ENCODE data around the gene ZFYVE21.

Gene ZFYVE21

DNA sequence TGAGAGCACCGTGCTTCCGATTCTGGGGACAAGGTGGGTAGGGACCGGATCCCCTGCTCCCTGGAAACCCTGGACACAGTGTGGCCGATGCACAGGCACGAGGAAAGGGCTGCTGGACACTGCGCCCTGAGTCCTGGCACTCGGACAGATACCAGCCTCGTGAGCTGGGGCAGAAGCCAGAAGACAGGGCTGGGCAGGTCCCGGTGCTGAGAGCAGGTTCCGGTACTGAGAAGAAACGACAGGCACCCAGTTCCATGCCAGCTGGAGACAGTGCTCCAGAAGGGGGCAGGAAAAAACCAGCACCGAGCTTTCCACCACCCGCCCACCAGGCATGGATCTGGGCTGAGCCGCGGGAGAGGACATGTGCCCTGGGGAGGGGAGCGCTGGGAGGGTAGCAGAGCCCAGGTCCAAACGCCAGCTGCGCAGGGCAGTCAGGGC lies 6.8 kb upstream of the ZFYVE21 start:
- H3K4me3 Mint-ChIP-seq = no peak overlapping the region

DNA sequence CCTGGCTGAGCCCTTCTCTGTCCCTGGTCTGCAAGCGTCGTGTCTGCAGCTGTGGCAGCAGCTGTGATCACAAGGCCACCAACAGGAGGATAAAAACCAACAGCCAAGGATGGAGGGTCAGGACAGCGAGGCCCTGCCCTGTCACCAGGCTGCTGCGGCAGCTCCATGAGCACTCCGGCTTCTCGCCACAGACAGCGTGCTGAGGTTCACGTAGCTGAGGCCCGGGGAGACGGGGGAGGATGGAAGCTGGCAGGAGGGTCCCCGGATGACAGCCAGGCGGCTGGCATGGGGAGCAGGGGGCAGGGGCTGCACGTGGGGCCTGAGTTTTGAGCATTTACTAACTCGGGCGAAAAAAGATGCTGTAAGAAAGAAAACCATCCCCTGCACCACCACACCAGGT lies 5.8 kb upstream of the ZFYVE21 start:
- Mint-ChIP-seq H3K4me3 (no peak overlapping the region), H3K9me3 (no peaks in the 10 kb centered on the region), H3K36me3 (ENCODE audit: low read depth) (peaks cover 24% of the 10 kb centered on the region), H3K4me1 (peaks cover 36% of the 10 kb centered on the region), H3K27ac (peak overlapping the region; percentile 54), H3K27me3 (ENCODE audit: low read depth, poor library complexity) (no peaks in the 10 kb centered on the region)
- TF ChIP-seq, protein P1, sequence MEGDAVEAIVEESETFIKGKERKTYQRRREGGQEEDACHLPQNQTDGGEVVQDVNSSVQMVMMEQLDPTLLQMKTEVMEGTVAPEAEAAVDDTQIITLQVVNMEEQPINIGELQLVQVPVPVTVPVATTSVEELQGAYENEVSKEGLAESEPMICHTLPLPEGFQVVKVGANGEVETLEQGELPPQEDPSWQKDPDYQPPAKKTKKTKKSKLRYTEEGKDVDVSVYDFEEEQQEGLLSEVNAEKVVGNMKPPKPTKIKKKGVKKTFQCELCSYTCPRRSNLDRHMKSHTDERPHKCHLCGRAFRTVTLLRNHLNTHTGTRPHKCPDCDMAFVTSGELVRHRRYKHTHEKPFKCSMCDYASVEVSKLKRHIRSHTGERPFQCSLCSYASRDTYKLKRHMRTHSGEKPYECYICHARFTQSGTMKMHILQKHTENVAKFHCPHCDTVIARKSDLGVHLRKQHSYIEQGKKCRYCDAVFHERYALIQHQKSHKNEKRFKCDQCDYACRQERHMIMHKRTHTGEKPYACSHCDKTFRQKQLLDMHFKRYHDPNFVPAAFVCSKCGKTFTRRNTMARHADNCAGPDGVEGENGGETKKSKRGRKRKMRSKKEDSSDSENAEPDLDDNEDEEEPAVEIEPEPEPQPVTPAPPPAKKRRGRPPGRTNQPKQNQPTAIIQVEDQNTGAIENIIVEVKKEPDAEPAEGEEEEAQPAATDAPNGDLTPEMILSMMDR (IDR thresholded peaks at IDR 0.05) = no peak
- no peak for DNase-seq

More for the DNA sequence above, 6.8 kb upstream of the ZFYVE21 start:
- H3K27ac Mint-ChIP-seq = peak overlapping the region; percentile 68
- TF ChIP-seq, protein P1 (IDR thresholded peaks at IDR 0.05) = no peak
- H3K4me1 Mint-ChIP-seq = peaks cover 37% of the 10 kb centered on the region
- no peaks in the 10 kb centered on the region for H3K27me3 Mint-ChIP-seq (ENCODE audit: low read depth, poor library complexity)
- DNase-seq = no peak
- peaks cover 30% of the 10 kb centered on the region for H3K36me3 Mint-ChIP-seq (ENCODE audit: low read depth)
- no peaks in the 10 kb centered on the region for H3K9me3 Mint-ChIP-seq

DNA sequence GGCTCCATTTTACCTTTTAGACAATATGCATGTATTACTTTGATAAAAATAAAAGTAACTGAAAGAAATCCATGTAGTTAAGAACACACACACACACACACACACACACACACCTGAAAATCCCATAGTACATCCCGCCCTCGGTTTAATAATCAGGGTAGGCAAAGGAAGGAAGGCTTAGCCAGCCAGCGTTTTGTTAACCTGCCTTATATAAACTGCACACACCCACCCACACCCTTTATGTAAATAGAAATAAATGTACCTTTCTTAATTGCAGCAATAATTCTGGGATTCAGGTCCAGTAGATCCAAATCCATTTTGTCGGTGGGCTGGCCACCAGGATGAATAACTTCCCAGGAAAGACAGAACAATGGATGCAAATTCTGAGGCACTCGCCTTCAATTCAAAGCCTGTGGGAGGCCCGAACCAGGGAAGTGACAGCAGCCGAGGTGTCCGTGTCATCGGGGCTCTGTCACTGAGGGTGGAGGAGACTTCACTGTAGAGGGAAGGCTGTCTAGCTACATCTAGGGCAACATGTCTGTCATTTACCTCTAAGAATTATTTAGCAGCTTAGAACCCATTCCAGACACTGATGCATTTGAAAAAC lies 4.7 kb upstream of the ZFYVE21 start:
- Mint-ChIP-seq H3K36me3 (ENCODE audit: low read depth) (peaks cover 19% of the 10 kb centered on the region), H3K4me1 (peaks cover 34% of the 10 kb centered on the region), H3K9me3 (no peaks in the 10 kb centered on the region), H3K27me3 (ENCODE audit: low read depth, poor library complexity) (no peaks in the 10 kb centered on the region), H3K4me3 (no peak overlapping the region), H3K27ac (peak overlapping the region; percentile 94)
- TF ChIP-seq, protein P1 (IDR thresholded peaks at IDR 0.05) = no peak
- DNase-seq = no peak

DNA sequence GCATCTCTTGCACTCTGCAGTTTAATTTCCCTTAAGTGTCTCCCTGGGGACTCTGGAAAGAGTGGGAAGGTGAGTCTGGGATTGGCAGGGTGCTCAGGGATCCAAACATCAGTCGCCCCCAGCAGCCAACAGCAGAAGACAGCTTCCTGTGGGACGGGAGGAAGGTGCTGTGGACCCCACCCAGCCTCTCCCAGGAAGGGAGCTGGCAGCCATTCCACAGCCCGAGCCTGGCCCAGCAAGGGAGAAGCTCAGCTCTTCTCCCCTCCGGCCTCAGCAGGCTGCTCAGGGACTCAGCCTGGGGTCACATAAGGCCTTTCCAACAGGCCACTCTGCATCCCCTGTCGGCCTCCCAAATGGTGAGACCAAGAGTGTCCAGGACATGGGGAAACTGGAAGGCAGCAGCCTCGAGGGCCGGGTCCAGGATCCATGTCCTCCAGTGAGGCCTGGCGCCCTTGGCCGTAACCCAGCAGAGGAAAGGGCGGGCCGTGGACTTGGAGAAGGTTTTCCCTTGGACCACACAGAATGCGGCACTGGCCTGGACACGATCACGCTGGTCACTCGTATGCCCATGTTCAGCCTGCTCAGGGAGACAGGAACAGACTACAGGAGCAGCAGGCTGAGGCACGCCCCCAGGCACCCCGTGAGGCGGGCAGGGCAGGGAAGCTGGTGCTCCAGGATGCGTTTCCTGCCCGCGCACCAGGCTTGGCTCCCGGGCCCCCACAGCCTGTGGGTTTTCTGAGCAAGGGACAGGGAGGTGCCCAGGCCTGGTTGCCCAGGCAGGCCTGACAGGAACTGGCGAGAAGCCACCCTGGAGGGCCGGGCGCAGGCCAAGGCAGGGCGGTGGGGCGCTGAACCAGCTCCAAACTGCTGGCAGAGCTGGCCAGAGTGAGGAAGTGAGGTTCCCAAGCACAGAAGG lies 3.8 kb upstream of the ZFYVE21 start:
- Mint-ChIP-seq H3K9me3 (no peaks in the 10 kb centered on the region), H3K27ac (peak overlapping the region; percentile 94), H3K36me3 (ENCODE audit: low read depth) (peaks cover 19% of the 10 kb centered on the region), H3K27me3 (ENCODE audit: low read depth, poor library complexity) (no peaks in the 10 kb centered on the region), H3K4me3 (no peak overlapping the region), H3K4me1 (peaks cover 38% of the 10 kb centered on the region)
- no peak for DNase-seq
- TF ChIP-seq, protein P1 (IDR thresholded peaks at IDR 0.05) = no peak

DNA sequence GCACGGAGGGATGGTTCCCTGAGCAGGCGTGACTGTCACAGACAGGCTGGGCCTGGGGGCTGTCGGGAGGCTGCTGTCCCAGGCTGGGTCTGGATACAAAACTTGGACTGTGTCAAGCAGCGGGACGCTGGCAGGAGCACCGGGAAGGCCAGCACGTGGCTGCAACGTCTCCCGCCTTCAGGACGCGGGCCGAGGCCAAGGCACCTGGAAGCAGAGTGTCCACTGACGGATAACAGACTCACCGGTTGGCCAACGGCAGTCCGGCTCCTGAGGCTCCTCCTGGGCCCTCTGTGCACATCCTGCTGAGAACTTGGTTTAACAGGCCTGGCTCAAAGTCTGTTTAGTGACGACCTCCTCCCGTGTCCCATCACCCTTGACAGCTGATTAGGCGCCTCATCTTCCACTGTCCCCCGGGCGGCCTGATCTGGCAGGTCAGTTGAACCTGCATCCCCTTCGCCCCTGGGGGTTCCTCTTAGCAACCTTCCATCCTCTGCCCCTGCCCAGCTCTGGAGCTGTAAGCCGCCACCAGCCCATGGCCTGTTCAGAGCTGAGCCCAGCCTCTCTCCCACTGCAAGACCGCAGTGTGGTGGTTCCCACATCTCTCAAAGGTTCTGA lies 2.9 kb upstream of the ZFYVE21 start:
- no peak overlapping the region for H3K4me3 Mint-ChIP-seq
- TF ChIP-seq, protein P1 (IDR thresholded peaks at IDR 0.05) = no peak
- peaks cover 48% of the 10 kb centered on the region for H3K4me1 Mint-ChIP-seq
- peaks cover 25% of the 10 kb centered on the region for H3K36me3 Mint-ChIP-seq (ENCODE audit: low read depth)
- no peaks in the 10 kb centered on the region for H3K27me3 Mint-ChIP-seq (ENCODE audit: low read depth, poor library complexity)
- H3K27ac Mint-ChIP-seq = peak overlapping the region; percentile 98
- no peaks in the 10 kb centered on the region for H3K9me3 Mint-ChIP-seq
- no peak for DNase-seq
